ENCODE results near the gene PRKAR1A.

PRKAR1A gene

GRCh38 chr17:68600067-68600930 is 88.1 kb downstream of the PRKAR1A start (continued):
- TF ChIP-seq ZNF449 (tag by site-specific recombination; IDR thresholded peaks at IDR 0.05) (0 out of 2 replicates have a peak, but pooled peaks have one; percentile 42), SP3 (tag by site-specific recombination; IDR thresholded peaks at IDR 0.05) (no peak), ZBTB17 (tag by site-specific recombination; IDR thresholded peaks at IDR 0.05) (0 out of 2 replicates have a peak, but pooled peaks have one; percentile 11), ZNF239 (tag by site-specific recombination; IDR thresholded peaks at IDR 0.05) (no peak), ZNF10 (tag by site-specific recombination; IDR thresholded peaks at IDR 0.05) (no peak), ZNF335 (tag by site-specific recombination; conservative IDR thresholded peaks at IDR 0.05) (peak; percentile 85), ZNF560 (tag by site-specific recombination; IDR thresholded peaks at IDR 0.05; ENCODE audit: borderline replicate concordance) (no peak), SCRT2 (tag by site-specific recombination; IDR thresholded peaks at IDR 0.05) (0 out of 2 replicates have a peak, but pooled peaks have one; percentile 40), ZNF501 (tag by site-specific recombination; IDR thresholded peaks at IDR 0.05) (no peak), ZNF391 (tag by site-specific recombination; IDR thresholded peaks at IDR 0.05; ENCODE audit: borderline replicate concordance, low read depth) (no peak)

Data from HEK293 (cell line).